GM23338 (cell line): Measurements from ENCODE around the gene DNAH6. TPM values are rescaled to one million over a fixed set of nuclear protein-coding genes. Genes with fewer than 3 reads are reported as not detected.

Experiments used
- ATAC-seq: fragments of 200-7000 bp; cut with Tn5 transposase; 3 replicates; pipeline ENCODE4 v1.9.1; 2020
- DNase-seq: peaks from one replicate; pipeline ENCODE4 v3.0.0-alpha.2; 2015; ENCODE audit warnings: low spot score
- H2AFZ ChIP-seq: fragments of 200-600 bp; sonication (generic); 2 replicates; pipeline ENCODE4 v1.8.0; 2016; ENCODE audit warnings: antibody characterized with exemption, mild to moderate bottlenecking, moderate library complexity
- H3F3A ChIP-seq: fragments of 200-600 bp; sonication (generic); replicated peaks from 2 replicates; pipeline ENCODE4 v1.8.0; 2017; ENCODE audit warnings: antibody characterized with exemption, mixed run types, low read depth
- H3K27ac ChIP-seq: fragments of 200-600 bp; sonication (generic); 2 replicates; pipeline ENCODE4 v1.6.1; 2016; ENCODE audit warnings: low read depth
- H3K27me3 ChIP-seq: fragments of 200-600 bp; sonication (generic); 2 replicates; pipeline ENCODE4 v1.8.0; 2016; ENCODE audit warnings: mild to moderate bottlenecking, mixed run types, moderate library complexity; ENCODE audit not compliant: insufficient read depth
- H3K36me3 ChIP-seq: fragments of 200-600 bp; sonication (generic); 2 replicates; pipeline ENCODE4 v1.8.0; 2016; ENCODE audit warnings: mild to moderate bottlenecking; ENCODE audit not compliant: insufficient read depth
- H3K4me1 ChIP-seq: fragments of 200-600 bp; sonication (generic); 2 replicates; pipeline ENCODE4 v1.8.0; 2016; ENCODE audit warnings: mild to moderate bottlenecking, moderate library complexity; ENCODE audit not compliant: insufficient read depth
- H3K4me2 ChIP-seq: fragments of 200-600 bp; sonication (generic); 2 replicates; pipeline ENCODE4 v1.7.1; 2017; ENCODE audit warnings: mixed run types
- H3K4me3 ChIP-seq: fragments of 200-600 bp; sonication (generic); 2 replicates; pipeline ENCODE4 v1.6.1; 2016; ENCODE audit warnings: mixed run types
- H3K79me2 ChIP-seq: fragments of 200-600 bp; sonication (generic); replicated peaks from 2 replicates; pipeline ENCODE4 v1.8.0; 2017; ENCODE audit warnings: mild to moderate bottlenecking; ENCODE audit not compliant: insufficient read depth
- H3K9me2 ChIP-seq: fragments of 200-600 bp; sonication (generic); 2 replicates; pipeline ENCODE4 v1.8.0; 2017; ENCODE audit not compliant: insufficient read depth
- H4K20me1 ChIP-seq: fragments of 200-600 bp; sonication (generic); replicated peaks from 2 replicates; pipeline ENCODE4 v1.8.0; 2017; ENCODE audit warnings: mild to moderate bottlenecking; ENCODE audit not compliant: insufficient read depth
- H3K27ac Mint-ChIP-seq: 2 replicates; pipeline ENCODE4 v1.8.0; 2020; ENCODE audit warnings: inconsistent platforms, mild to moderate bottlenecking, moderate library complexity, mixed read lengths
- H3K27me3 Mint-ChIP-seq: 3 replicates; pipeline ENCODE4 v1.8.0; 2022; ENCODE audit warnings: low read depth, mild to moderate bottlenecking, moderate library complexity, mixed read lengths, inconsistent platforms; ENCODE audit not compliant: insufficient read depth, poor library complexity
- H3K36me3 Mint-ChIP-seq: 3 replicates; pipeline ENCODE4 v1.8.0; 2021; ENCODE audit warnings: low read depth, mild to moderate bottlenecking, inconsistent platforms, moderate library complexity, mixed read lengths
- H3K4me1 Mint-ChIP-seq: 3 replicates; pipeline ENCODE4 v1.8.0; 2020; ENCODE audit warnings: mild to moderate bottlenecking, inconsistent platforms, mixed read lengths
- H3K4me3 Mint-ChIP-seq: 3 replicates; pipeline ENCODE4 v1.8.0; 2021; ENCODE audit warnings: moderate library complexity, mild to moderate bottlenecking, inconsistent platforms, mixed read lengths
- H3K9me3 Mint-ChIP-seq: 3 replicates; pipeline ENCODE4 v1.8.0; 2020; ENCODE audit warnings: moderate library complexity, mild to moderate bottlenecking, inconsistent platforms, mixed read lengths
- CREB1 ChIP-seq: fragments of 250-450 bp; sonication (Bioruptor Pico); IDR thresholded peaks from 2 replicates; pipeline ENCODE4 v1.5.0; 2020; ENCODE audit warnings: low read depth, mild to moderate bottlenecking, moderate library complexity
- EZH2phosphoT487 ChIP-seq: fragments of 200-600 bp; sonication (generic); IDR thresholded peaks from one replicate; pipeline ENCODE4 v1.8.1; 2018; ENCODE audit warnings: antibody characterized with exemption; ENCODE audit not compliant: unreplicated experiment
- JUNB ChIP-seq: IDR thresholded peaks from one replicate; pipeline ENCODE4 v1.6.1; 2016; ENCODE audit warnings: antibody characterized with exemption; ENCODE audit not compliant: unreplicated experiment
- NANOG ChIP-seq: IDR thresholded peaks from 2 replicates; pipeline ENCODE4 v1.6.1; 2016; ENCODE audit warnings: antibody characterized with exemption, borderline replicate concordance
- STAT1 ChIP-seq: IDR thresholded peaks from one replicate; pipeline ENCODE4 v1.6.1; 2016; ENCODE audit warnings: antibody characterized with exemption; ENCODE audit not compliant: unreplicated experiment
- ZNF331 ChIP-seq: fragments of 250-450 bp; sonication (Bioruptor Pico); IDR thresholded peaks from 2 replicates; pipeline ENCODE4 v1.5.0; 2020; ENCODE audit warnings: low read depth, mild to moderate bottlenecking, moderate library complexity
- polyA plus RNA-seq: library from polyadenylated mRNA; unstranded; fragments of >200 nt; fragmentation: Nextera tagmentation; extraction: Ambion mirVana; gene quantifications from 2 replicates; pipeline ENCODE4 v1.2.1, GENCODE V29; 2016
- total RNA-seq: library from RNA; depleted of rRNA; stranded (reverse); fragments of >200 nt; shearing (Covaris generic); gene quantifications from 2 replicates; pipeline ENCODE4 v1.2.3, GENCODE V29; 2014
- TF ChIP-seq, protein P1 (sequence below): IDR thresholded peaks from one replicate; pipeline ENCODE4 v1.6.1; 2018; ENCODE audit warnings: antibody characterized with exemption; ENCODE audit not compliant: unreplicated experiment
- TF ChIP-seq, protein P2 (sequence below): IDR thresholded peaks from 2 replicates; pipeline ENCODE4 v1.6.1; 2016; ENCODE audit warnings: antibody characterized with exemption
- TF ChIP-seq, protein P3 (sequence below), 2 experiments: fragments of 200-600 bp in 1 of 2; sonication (generic) in 1 of 2; conservative IDR thresholded peaks; 2 replicates each; pipeline versions ENCODE4 v1.5.1 to v1.6.1; 2016 to 2017; ENCODE audit warnings: antibody characterized with exemption in 2 of 2, low read depth in 2 of 2, mild to moderate bottlenecking in 2 of 2, moderate library complexity in 1 of 2

Gene DNAH6
- total and polyA plus RNA-seq, 2 experiments from 2014 or later: 0.27 to 0.31 TPM

DNA sequence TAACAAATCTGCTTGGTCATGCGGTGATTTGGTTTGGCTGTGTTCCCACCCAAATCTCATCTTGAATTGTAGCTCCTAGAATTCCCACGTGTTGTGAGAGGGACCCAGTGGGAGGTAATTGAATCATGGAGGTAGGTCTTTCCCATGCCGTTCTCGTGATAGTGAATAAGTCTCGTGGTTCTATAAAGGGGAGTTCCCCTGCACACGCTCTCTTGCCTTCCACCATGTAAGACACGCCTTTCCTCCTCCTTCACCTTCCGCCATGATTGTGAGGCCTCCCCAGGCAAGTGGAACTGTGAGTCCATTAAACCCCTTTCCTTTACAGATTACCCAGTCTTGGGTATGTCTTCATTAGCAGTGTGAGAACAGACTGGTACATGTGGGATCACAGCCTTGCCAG, 327.8 kb downstream of the DNAH6 start:
- no peak for TF ChIP-seq NANOG
- no peak for TF ChIP-seq JUNB
- TF ChIP-seq ZNF331: no peak
- TF ChIP-seq, protein P1, sequence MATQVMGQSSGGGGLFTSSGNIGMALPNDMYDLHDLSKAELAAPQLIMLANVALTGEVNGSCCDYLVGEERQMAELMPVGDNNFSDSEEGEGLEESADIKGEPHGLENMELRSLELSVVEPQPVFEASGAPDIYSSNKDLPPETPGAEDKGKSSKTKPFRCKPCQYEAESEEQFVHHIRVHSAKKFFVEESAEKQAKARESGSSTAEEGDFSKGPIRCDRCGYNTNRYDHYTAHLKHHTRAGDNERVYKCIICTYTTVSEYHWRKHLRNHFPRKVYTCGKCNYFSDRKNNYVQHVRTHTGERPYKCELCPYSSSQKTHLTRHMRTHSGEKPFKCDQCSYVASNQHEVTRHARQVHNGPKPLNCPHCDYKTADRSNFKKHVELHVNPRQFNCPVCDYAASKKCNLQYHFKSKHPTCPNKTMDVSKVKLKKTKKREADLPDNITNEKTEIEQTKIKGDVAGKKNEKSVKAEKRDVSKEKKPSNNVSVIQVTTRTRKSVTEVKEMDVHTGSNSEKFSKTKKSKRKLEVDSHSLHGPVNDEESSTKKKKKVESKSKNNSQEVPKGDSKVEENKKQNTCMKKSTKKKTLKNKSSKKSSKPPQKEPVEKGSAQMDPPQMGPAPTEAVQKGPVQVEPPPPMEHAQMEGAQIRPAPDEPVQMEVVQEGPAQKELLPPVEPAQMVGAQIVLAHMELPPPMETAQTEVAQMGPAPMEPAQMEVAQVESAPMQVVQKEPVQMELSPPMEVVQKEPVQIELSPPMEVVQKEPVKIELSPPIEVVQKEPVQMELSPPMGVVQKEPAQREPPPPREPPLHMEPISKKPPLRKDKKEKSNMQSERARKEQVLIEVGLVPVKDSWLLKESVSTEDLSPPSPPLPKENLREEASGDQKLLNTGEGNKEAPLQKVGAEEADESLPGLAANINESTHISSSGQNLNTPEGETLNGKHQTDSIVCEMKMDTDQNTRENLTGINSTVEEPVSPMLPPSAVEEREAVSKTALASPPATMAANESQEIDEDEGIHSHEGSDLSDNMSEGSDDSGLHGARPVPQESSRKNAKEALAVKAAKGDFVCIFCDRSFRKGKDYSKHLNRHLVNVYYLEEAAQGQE: no peak
- no peak for TF ChIP-seq EZH2phosphoT487
- TF ChIP-seq, protein P2, sequence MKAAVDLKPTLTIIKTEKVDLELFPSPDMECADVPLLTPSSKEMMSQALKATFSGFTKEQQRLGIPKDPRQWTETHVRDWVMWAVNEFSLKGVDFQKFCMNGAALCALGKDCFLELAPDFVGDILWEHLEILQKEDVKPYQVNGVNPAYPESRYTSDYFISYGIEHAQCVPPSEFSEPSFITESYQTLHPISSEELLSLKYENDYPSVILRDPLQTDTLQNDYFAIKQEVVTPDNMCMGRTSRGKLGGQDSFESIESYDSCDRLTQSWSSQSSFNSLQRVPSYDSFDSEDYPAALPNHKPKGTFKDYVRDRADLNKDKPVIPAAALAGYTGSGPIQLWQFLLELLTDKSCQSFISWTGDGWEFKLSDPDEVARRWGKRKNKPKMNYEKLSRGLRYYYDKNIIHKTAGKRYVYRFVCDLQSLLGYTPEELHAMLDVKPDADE: no peak
- TF ChIP-seq STAT1: no peak
- TF ChIP-seq, protein P3, sequence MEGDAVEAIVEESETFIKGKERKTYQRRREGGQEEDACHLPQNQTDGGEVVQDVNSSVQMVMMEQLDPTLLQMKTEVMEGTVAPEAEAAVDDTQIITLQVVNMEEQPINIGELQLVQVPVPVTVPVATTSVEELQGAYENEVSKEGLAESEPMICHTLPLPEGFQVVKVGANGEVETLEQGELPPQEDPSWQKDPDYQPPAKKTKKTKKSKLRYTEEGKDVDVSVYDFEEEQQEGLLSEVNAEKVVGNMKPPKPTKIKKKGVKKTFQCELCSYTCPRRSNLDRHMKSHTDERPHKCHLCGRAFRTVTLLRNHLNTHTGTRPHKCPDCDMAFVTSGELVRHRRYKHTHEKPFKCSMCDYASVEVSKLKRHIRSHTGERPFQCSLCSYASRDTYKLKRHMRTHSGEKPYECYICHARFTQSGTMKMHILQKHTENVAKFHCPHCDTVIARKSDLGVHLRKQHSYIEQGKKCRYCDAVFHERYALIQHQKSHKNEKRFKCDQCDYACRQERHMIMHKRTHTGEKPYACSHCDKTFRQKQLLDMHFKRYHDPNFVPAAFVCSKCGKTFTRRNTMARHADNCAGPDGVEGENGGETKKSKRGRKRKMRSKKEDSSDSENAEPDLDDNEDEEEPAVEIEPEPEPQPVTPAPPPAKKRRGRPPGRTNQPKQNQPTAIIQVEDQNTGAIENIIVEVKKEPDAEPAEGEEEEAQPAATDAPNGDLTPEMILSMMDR (conservative IDR thresholded peaks at IDR 0.05; ENCODE audit: low read depth in 2 of 2): no peak
- no peak for TF ChIP-seq CREB1 (CRISPR knock-in tag)
- H3K36me3 ChIP-seq: no peaks in the 10 kb centered on the region
- peaks cover 16% of the 10 kb centered on the region; the same call in 1 of the 2 replicates for H3K9me2 ChIP-seq
- Mint-ChIP-seq H3K4me1 (peaks cover 12% of the 10 kb centered on the region), H3K27me3 (peaks cover 4% of the 10 kb centered on the region), H3K36me3 (no peaks in the 10 kb centered on the region), H3K9me3 (no peaks in the 10 kb centered on the region), H3K4me3 (no peak overlapping the region), H3K27ac (no peak overlapping the region)
- no peaks in the 10 kb centered on the region for H3F3A ChIP-seq
- no peak overlapping the region for H3K27ac ChIP-seq
- H3K27me3 ChIP-seq: no peaks in the 10 kb centered on the region
- H3K4me2 ChIP-seq: no peak overlapping the region
- no peaks in the 10 kb centered on the region for H3K79me2 ChIP-seq
- H3K4me1 ChIP-seq: no peaks in the 10 kb centered on the region
- ATAC-seq (no peak), DNase-seq (no peak)
- no peaks in the 10 kb centered on the region; the same call in 1 of the 2 replicates for H4K20me1 ChIP-seq
- no peak overlapping the region for H2AFZ ChIP-seq
- no peak overlapping the region for H3K4me3 ChIP-seq
